OCI-LY7 (cell line): ENCODE measurements around the gene FOXRED1.

Experiments
- CTCF ChIP-seq: fragments of 200-600 bp; sonication (generic); conservative IDR thresholded peaks from 2 replicates; pipeline ENCODE4 v1.5.1; 2014; ENCODE audit warnings: mild to moderate bottlenecking, antibody characterized with exemption, low read length, moderate library complexity, mixed read lengths
- EZH2phosphoT487 ChIP-seq: fragments of 200-600 bp; sonication (generic); IDR thresholded peaks from 2 replicates; pipeline ENCODE4 v1.6.1; 2018; ENCODE audit warnings: low read depth, borderline replicate concordance, mild to moderate bottlenecking, mixed run types, antibody characterized with exemption, low read length, moderate library complexity, mixed read lengths

GRCh38 chr11:126318574-126319373 is 49.8 kb downstream of the FOXRED1 start:
- TF ChIP-seq EZH2phosphoT487: no peak
- TF ChIP-seq CTCF: no peak
